HEK293 (cell line): ENCODE results near the gene IL9.

Experiments used
- CTCF ChIA-PET: fragments of 350-600 bp; formaldehyde crosslinking; extraction: SDS; loops from one replicate; lab custom pipeline; 2021; ENCODE audit warnings: antibody characterized with exemption; lab: Yijun Ruan, JAX
- POLR2A ChIA-PET: fragments of 300-600 bp; formaldehyde crosslinking; extraction: SDS; loops from one replicate; lab custom pipeline; 2020; ENCODE audit warnings: antibody characterized with exemption, inconsistent platforms; lab: Yijun Ruan, JAX
- H3K27ac ChIP-seq: fragments of 200-500 bp; sonication (Bioruptor generic); 2 replicates; pipeline ENCODE4 v1.5.1; 2014; ENCODE audit warnings: low read depth, low read length, control low read depth, inconsistent platforms; ENCODE audit errors: extremely low read depth
- H3K36me3 ChIP-seq, 2 experiments: fragments of 200-500 bp in 1 of 2; sonication (Bioruptor generic) in 1 of 2; 1 replicate in 1 of 2; 2 replicates in 1 of 2; pipeline ENCODE4 v1.5.1; 2014 to 2017; ENCODE audit warnings: inconsistent platforms in 2 of 2, low read length in 2 of 2; ENCODE audit not compliant: control insufficient read depth in 2 of 2, insufficient read depth in 1 of 2
- H3K4me1 ChIP-seq: fragments of 200-500 bp; sonication (Bioruptor generic); 2 replicates; pipeline ENCODE4 v1.5.1; 2014; ENCODE audit warnings: mild to moderate bottlenecking, low read length, inconsistent platforms; ENCODE audit not compliant: control insufficient read depth, insufficient read depth
- H3K4me3 ChIP-seq: 2 replicates; pipeline ENCODE4 v1.5.1; 2011; ENCODE audit warnings: low read depth, mild to moderate bottlenecking, control low read depth, low read length, moderate library complexity
- H3K9me3 ChIP-seq: fragments of 200-500 bp; sonication (Bioruptor generic); 2 replicates; pipeline ENCODE4 v1.5.1; 2014; ENCODE audit warnings: low read depth, low read length, inconsistent platforms; ENCODE audit not compliant: control insufficient read depth, insufficient read depth
- GLIS2 ChIP-seq: fragments of 450-650 bp; formaldehyde crosslinking; IDR thresholded peaks from 2 replicates; pipeline ENCODE4 v1.5.1; 2016; ENCODE audit warnings: missing biosample characterization, missing genetic modification characterization
- SALL2 ChIP-seq: fragments of 450-650 bp; formaldehyde crosslinking; IDR thresholded peaks from 2 replicates; pipeline ENCODE4 v1.5.0; 2017; ENCODE audit warnings: missing biosample characterization, mild to moderate bottlenecking, missing genetic modification characterization, borderline replicate concordance
- SETDB1 ChIP-seq: IDR thresholded peaks from one replicate; pipeline ENCODE4 v1.6.1; 2017; ENCODE audit warnings: mild to moderate bottlenecking, low read length, moderate library complexity, mixed read lengths; ENCODE audit not compliant: insufficient read length
- WT1 ChIP-seq: fragments of 450-650 bp; formaldehyde crosslinking; IDR thresholded peaks from 2 replicates; pipeline ENCODE4 v1.5.1; 2016; ENCODE audit warnings: missing biosample characterization, missing genetic modification characterization
- ZBTB8A ChIP-seq: fragments of 450-650 bp; formaldehyde crosslinking; IDR thresholded peaks from 2 replicates; pipeline ENCODE4 v1.5.1; 2016; ENCODE audit warnings: missing biosample characterization, missing genetic modification characterization
- ZEB2 ChIP-seq: fragments of 450-650 bp; formaldehyde crosslinking; IDR thresholded peaks from 2 replicates; pipeline ENCODE4 v1.5.1; 2016; ENCODE audit warnings: missing biosample characterization, missing genetic modification characterization
- ZNF16 ChIP-seq: fragments of 450-650 bp; formaldehyde crosslinking; IDR thresholded peaks from 2 replicates; pipeline ENCODE4 v1.5.1; 2016; ENCODE audit warnings: low read depth, missing biosample characterization, missing genetic modification characterization
- ZNF24 ChIP-seq: fragments of 450-650 bp; formaldehyde crosslinking; IDR thresholded peaks from 2 replicates; pipeline ENCODE4 v1.5.1; 2016; ENCODE audit warnings: missing biosample characterization, missing genetic modification characterization
- ZNF248 ChIP-seq: fragments of 450-650 bp; formaldehyde crosslinking; IDR thresholded peaks from 2 replicates; pipeline ENCODE4 v1.5.1; 2017; ENCODE audit warnings: missing biosample characterization, missing genetic modification characterization
- ZNF335 ChIP-seq: fragments of 450-650 bp; formaldehyde crosslinking; conservative IDR thresholded peaks from 2 replicates; pipeline ENCODE4 v1.5.1; 2016; ENCODE audit warnings: missing biosample characterization, missing genetic modification characterization
- ZNF600 ChIP-seq: fragments of 450-650 bp; formaldehyde crosslinking; IDR thresholded peaks from 2 replicates; pipeline ENCODE4 v1.5.1; 2016; ENCODE audit warnings: missing biosample characterization, missing genetic modification characterization
- ZNF610 ChIP-seq: fragments of 450-650 bp; formaldehyde crosslinking; IDR thresholded peaks from 2 replicates; pipeline ENCODE4 v1.5.1; 2016; ENCODE audit warnings: missing biosample characterization, missing genetic modification characterization, borderline replicate concordance
- ZNF777 ChIP-seq: fragments of 450-650 bp; formaldehyde crosslinking; IDR thresholded peaks from 2 replicates; pipeline ENCODE4 v1.5.1; 2017; ENCODE audit warnings: missing biosample characterization, missing genetic modification characterization, borderline replicate concordance
- ZSCAN16 ChIP-seq: fragments of 450-650 bp; formaldehyde crosslinking; IDR thresholded peaks from 2 replicates; pipeline ENCODE4 v1.5.1; 2016; ENCODE audit warnings: missing biosample characterization, missing genetic modification characterization
- TF ChIP-seq, protein P1 (sequence below): fragments of 450-650 bp; formaldehyde crosslinking; IDR thresholded peaks from 2 replicates; pipeline ENCODE4 v1.5.1; 2016; ENCODE audit warnings: missing biosample characterization, missing genetic modification characterization
- TF ChIP-seq, protein P2 (sequence below): fragments of 450-650 bp; formaldehyde crosslinking; IDR thresholded peaks from 2 replicates; pipeline ENCODE4 v1.5.1; 2016; ENCODE audit warnings: missing biosample characterization, missing genetic modification characterization, low read depth
- TF ChIP-seq, protein P3 (sequence below): fragments of 450-650 bp; formaldehyde crosslinking; IDR thresholded peaks from 2 replicates; pipeline ENCODE4 v1.5.1; 2016; ENCODE audit warnings: missing biosample characterization, missing genetic modification characterization
- TF ChIP-seq, protein P4 (sequence below): fragments of 450-650 bp; formaldehyde crosslinking; IDR thresholded peaks from 2 replicates; pipeline ENCODE4 v1.5.1; 2016; ENCODE audit warnings: missing biosample characterization, missing genetic modification characterization

Gene IL9

DNA sequence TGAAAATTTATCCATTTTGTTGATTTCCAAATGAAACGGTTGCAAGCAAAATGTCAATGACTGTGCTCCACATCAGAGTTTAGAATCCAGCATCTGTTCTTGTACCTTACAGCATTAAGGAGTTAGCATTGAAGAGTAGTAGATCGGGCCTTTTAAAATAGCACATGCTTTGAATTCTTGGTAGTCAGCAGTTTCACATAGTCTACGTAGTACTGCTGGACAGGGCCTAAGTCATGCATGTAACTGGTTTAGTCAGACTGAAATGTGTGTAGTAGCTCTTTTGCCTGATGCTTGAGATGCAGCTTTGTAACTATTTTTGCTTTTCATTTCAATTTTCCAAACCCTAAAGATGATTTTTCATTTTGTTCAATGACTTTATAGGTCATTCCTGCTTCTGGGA, 39.3 kb upstream of the IL9 start:
- no peak overlapping the region for H3K4me3 ChIP-seq
- POLR2A ChIA-PET, result no interaction called here
- no peaks in the 10 kb centered on the region for H3K9me3 ChIP-seq
- no peak overlapping the region for H3K27ac ChIP-seq
- CTCF ChIA-PET, result interaction anchor here (0.8 to 1.0 kb wide), 2 partner anchors 8 to 104 kb away, joined by 3 to 5 read pairs; no protein-coding TSS in a partner anchor
- TF ChIP-seq SALL2 (no peak), ZNF610 (tag by site-specific recombination) (no peak), ZNF24 (tag by site-specific recombination) (no peak)
- TF ChIP-seq, protein P1, sequence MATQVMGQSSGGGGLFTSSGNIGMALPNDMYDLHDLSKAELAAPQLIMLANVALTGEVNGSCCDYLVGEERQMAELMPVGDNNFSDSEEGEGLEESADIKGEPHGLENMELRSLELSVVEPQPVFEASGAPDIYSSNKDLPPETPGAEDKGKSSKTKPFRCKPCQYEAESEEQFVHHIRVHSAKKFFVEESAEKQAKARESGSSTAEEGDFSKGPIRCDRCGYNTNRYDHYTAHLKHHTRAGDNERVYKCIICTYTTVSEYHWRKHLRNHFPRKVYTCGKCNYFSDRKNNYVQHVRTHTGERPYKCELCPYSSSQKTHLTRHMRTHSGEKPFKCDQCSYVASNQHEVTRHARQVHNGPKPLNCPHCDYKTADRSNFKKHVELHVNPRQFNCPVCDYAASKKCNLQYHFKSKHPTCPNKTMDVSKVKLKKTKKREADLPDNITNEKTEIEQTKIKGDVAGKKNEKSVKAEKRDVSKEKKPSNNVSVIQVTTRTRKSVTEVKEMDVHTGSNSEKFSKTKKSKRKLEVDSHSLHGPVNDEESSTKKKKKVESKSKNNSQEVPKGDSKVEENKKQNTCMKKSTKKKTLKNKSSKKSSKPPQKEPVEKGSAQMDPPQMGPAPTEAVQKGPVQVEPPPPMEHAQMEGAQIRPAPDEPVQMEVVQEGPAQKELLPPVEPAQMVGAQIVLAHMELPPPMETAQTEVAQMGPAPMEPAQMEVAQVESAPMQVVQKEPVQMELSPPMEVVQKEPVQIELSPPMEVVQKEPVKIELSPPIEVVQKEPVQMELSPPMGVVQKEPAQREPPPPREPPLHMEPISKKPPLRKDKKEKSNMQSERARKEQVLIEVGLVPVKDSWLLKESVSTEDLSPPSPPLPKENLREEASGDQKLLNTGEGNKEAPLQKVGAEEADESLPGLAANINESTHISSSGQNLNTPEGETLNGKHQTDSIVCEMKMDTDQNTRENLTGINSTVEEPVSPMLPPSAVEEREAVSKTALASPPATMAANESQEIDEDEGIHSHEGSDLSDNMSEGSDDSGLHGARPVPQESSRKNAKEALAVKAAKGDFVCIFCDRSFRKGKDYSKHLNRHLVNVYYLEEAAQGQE (tag by site-specific recombination), result peak; percentile 85
- peaks cover 0 to 11% of the 10 kb centered on the region in 2 experiments; a peak in 1 of 3 replicates for H3K36me3 ChIP-seq
- H3K4me1 ChIP-seq, result peaks cover 4% of the 10 kb centered on the region; the same call in 1 of the 2 replicates

DNA sequence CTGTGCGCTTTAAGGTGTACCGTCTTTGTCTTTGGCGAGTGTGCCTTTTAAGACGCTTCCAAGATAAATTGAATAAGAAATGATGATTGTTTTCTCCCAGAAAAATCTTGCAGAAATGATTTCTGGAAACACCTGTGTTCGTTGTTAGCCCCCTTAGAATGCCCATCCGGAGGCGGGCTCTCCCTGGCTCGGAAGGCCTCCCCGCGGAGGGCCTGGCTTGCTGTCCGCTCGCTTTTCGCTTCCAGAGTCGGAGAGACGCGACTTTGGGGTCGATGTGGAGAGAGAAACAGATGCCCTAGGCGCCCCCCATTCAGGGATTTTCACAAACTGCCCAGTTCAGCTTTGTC, 35.3 kb upstream of the IL9 start:
- Histone ChIP-seq H3K36me3 (no peaks in the 10 kb centered on the region), H3K9me3 (no peaks in the 10 kb centered on the region; the same call in 1 of the 2 replicates), H3K4me3 (peak overlapping the region; percentile 12; the same call in 1 of the 2 replicates), H3K4me1 (peaks cover 4% of the 10 kb centered on the region; the same call in 1 of the 2 replicates), H3K27ac (peak overlapping the region; percentile 76; the same call in 1 of the 2 replicates)
- CTCF ChIA-PET, result no interaction called here
- POLR2A ChIA-PET, result no interaction called here
- TF ChIP-seq ZEB2 (tag by site-specific recombination) (peak; percentile 49; the same call in 1 of the 2 replicates), ZBTB8A (peak; percentile 50), GLIS2 (tag by site-specific recombination) (0 out of 2 replicates have a peak, but pooled peaks have one; percentile 25), ZNF335 (tag by site-specific recombination) (peak; percentile 48; the same call in 1 of the 2 replicates), ZSCAN16 (no peak), ZNF16 (tag by site-specific recombination) (no peak)
- TF ChIP-seq, protein P2, sequence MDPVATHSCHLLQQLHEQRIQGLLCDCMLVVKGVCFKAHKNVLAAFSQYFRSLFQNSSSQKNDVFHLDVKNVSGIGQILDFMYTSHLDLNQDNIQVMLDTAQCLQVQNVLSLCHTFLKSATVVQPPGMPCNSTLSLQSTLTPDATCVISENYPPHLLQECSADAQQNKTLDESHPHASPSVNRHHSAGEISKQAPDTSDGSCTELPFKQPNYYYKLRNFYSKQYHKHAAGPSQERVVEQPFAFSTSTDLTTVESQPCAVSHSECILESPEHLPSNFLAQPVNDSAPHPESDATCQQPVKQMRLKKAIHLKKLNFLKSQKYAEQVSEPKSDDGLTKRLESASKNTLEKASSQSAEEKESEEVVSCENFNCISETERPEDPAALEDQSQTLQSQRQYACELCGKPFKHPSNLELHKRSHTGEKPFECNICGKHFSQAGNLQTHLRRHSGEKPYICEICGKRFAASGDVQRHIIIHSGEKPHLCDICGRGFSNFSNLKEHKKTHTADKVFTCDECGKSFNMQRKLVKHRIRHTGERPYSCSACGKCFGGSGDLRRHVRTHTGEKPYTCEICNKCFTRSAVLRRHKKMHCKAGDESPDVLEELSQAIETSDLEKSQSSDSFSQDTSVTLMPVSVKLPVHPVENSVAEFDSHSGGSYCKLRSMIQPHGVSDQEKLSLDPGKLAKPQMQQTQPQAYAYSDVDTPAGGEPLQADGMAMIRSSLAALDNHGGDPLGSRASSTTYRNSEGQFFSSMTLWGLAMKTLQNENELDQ, result no peak

DNA sequence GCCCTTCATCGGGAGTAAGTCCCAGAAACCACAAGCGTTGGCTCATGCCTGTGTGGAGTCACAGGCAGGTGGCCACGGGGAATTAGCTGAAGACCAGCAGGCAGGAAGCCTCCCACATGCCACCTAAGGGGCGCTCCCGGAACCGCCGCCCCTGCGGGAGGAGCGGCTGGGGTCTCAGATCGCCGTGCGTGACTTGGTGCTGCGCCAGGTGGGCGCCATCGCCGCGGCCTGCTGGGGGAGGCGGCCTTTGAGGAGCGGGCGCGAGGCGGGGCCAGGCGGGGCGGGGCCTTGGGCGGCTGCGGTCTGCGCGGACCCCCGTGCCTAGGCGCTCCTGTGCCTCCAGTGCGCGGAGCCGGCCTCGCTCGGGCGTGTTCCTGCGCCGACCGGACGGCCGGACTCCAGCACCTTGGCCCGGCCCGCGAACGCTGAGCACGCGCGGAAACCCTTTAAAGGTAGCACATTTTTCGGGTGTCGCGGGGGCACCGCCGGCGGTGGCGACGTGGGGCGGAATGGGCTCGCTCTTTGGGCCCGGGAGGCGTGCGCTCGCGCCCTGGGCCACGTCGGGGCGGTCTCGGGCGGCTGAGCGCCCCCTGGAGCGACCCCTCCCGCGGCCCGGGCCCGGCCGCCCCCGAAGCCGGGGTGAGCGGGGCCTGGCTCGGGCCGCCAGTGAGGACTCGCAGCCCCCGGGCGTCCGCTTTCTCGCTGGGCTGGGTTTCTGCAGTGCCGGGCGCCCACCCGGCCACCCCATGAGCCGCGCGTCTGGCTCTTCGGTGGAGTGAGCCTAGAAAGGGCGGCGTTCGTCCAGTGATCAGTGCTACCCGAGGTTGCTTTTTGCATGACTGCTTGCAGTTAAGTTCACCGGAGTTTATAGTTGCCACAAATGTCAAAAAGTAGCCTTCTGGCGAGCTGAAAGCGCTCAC, 34.6 kb upstream of the IL9 start:
- H3K9me3 ChIP-seq, result no peaks in the 10 kb centered on the region; the same call in 1 of the 2 replicates
- peaks cover 4% of the 10 kb centered on the region; the same call in 1 of the 2 replicates for H3K4me1 ChIP-seq
- POLR2A ChIA-PET, result interaction anchor here (0.7 to 1.1 kb wide), 2 partner anchors 202 to 263 kb away, joined by 4 to 6 read pairs; partner anchors contain the start of genes SMAD5 and SMIM32
- peak overlapping the region; percentile 51 for H3K4me3 ChIP-seq
- no peaks in the 10 kb centered on the region for H3K36me3 ChIP-seq
- CTCF ChIA-PET, result interaction anchor here (0.6 to 1.1 kb wide), 2 partner anchors 15 to 38 kb away, joined by 3 read pairs; no protein-coding TSS in a partner anchor
- peak overlapping the region; percentile 76; the same call in 1 of the 2 replicates for H3K27ac ChIP-seq
- TF ChIP-seq SETDB1 (no peak), WT1 (tag by site-specific recombination) (0 out of 2 replicates have a peak, but pooled peaks have one; percentile 26), ZNF600 (tag by site-specific recombination) (peak; percentile 56; the same call in 1 of the 2 replicates), ZNF248 (no peak), GLIS2 (tag by site-specific recombination) (peak; percentile 73), ZNF777 (tag by site-specific recombination) (0 out of 2 replicates have a peak, but pooled peaks have one; percentile 31)
- TF ChIP-seq, protein P3, sequence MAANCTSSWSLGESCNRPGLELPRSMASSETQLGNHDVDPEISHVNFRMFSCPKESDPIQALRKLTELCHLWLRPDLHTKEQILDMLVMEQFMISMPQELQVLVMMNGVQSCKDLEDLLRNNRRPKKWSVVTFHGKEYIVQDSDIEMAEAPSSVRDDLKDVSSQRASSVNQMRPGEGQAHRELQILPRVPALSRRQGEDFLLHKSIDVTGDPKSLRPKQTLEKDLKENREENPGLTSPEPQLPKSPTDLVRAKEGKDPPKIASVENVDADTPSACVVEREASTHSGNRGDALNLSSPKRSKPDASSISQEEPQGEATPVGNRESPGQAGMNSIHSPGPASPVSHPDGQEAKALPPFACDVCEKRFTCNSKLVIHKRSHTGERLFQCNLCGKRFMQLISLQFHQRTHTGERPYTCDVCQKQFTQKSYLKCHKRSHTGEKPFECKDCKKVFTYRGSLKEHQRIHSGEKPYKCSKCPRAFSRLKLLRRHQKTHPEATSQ (tag by site-specific recombination), result peak; percentile 85; the same call in 1 of the 2 replicates
- TF ChIP-seq, protein P4, sequence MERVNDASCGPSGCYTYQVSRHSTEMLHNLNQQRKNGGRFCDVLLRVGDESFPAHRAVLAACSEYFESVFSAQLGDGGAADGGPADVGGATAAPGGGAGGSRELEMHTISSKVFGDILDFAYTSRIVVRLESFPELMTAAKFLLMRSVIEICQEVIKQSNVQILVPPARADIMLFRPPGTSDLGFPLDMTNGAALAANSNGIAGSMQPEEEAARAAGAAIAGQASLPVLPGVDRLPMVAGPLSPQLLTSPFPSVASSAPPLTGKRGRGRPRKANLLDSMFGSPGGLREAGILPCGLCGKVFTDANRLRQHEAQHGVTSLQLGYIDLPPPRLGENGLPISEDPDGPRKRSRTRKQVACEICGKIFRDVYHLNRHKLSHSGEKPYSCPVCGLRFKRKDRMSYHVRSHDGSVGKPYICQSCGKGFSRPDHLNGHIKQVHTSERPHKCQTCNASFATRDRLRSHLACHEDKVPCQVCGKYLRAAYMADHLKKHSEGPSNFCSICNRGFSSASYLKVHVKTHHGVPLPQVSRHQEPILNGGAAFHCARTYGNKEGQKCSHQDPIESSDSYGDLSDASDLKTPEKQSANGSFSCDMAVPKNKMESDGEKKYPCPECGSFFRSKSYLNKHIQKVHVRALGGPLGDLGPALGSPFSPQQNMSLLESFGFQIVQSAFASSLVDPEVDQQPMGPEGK (tag by site-specific recombination), result peak; percentile 75
